Measurements from ENCODE around the gene ACHE.

Gene ACHE

DNA sequence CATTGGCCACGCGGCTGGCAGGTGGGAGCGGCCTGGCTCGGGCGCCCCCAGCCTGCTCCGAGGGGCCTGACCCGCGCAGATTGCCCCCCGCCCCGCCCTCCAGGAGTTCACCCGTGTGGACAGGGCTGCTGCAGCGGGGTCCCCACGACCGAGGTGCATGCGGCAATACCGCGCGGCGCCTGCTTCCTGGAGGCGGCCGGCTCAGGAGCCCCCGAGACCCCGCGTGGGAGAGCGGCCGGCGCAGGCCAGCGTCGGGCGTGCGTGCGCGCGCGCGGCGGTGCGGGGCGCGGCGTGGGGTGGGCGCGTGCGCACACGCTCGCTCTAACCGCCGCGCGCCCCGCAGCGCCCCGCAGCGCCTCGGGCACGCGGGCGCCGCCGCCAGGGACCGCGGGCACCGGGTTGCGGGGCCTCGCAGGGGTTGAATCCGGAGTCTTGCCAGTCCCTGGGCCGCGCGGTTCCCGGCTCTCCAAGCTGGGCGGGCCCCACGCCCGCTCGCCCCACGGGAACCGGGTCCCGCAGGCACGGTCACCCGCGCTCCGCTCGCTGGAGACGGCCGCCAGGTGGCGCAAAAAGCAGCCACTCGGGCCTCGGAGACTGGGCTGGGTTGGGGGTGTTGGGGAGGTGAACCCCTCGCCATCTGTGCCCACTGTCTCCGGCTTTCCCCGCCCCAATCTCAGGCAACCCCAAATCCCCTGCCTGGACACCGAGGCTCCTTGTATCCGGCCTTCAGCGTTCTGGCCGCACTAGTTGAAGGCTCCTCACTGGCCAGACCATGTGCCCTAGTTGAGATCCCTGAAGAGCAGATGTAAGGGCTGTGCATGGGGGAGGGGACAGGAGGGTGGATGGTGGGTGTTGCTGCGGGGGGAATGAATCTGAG lies 1.3 kb upstream of the ACHE start:
- DNase-seq (ENCODE audit: low read depth) = no peak

- DNase-seq (ENCODE audit: low read depth) = no peak
These were observed 456 bp upstream of the ACHE start for GRCh38 chr7:100895956-100896731.

- no peak for DNase-seq (ENCODE audit: low read depth)
These were observed 608 bp downstream of the ACHE start for GRCh38 chr7:100894860-100895700.

GRCh38 chr7:100893910-100894721 lies 1.6 kb downstream of the ACHE start:
- no peak for DNase-seq (ENCODE audit: low read depth)

GRCh38 chr7:100893318-100893895 lies 2.3 kb downstream of the ACHE start:
- no peak for DNase-seq (ENCODE audit: low read depth)

DNA sequence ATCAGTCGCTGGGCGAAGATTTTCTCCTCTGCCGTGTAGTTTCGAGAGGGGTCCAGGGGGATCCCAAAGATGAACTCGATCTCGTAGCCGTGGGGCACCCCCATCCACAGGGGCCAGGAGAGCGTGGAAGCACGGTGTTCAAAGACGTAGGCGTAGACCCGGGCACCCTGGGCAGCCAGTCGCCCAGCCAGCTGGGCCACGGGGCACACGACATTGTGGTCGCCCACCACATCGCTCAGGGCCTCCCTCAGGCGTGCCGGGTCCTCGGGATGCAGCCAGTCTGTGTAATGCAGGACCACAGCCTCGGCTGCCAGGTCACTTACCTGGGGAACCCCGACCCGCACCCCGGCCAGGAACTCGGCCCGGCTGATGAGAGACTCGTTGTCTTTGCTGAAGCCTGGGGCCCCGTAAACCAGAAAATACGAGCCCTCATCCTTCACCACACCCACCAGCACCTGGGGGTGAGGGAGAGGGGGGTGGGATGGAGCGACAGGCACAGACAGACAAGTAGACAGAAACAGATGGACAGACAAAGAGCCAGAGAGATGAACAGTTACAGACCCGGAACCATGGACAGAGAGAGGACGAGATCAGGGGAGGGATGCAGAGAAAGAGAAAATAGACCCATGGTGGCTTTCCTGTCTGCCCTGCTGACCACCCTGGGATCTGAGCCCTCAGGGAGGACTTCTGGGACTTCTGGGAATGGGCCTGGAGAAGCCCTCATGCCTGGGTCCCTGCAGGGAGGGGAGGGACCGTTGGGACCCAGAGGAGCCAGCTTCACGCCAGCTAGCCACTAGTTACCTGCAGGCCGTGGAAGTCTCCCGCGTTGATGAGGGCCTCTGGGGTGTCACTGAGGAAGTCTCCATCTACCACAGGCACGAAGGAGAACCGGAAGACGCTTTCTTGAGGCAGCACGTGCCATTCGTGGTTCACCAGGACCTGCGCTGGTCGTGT lies 3.0 kb downstream of the ACHE start:
- no peak for DNase-seq (ENCODE audit: low read depth)

DNA sequence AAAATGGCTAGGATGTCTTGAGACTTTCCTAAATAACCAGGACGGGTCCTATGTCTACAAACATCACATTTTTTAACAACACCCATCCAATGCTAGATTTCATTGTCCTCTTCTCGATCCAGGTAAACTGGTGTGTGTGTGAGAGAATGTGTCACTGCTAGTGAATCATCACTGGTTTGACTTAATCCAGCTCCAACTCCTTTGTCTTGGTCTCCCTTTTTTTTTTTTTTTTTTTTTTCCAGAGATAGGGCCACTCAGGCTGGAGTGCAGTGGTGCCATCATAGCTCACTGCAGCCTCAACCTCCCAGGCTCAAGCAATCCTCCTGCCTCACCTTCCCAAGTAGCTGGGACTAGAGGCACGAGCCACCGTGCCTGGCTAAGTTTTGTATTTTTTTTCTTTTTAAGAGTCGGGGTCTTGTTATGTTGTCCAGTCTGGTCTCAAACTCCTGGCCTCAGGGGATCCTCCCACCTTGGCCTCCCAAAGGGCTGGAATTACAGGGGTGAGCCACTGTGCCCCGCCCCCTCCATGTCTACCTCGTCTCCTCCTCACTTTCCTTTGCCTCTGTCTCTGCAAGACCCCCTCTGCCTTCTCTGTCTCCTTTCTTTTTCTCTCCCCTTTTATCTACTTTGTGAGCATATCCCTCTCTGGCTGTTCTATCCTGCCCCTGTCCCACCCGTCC lies 4.0 kb downstream of the ACHE start:
- no peak for DNase-seq (ENCODE audit: low read depth)

DNA sequence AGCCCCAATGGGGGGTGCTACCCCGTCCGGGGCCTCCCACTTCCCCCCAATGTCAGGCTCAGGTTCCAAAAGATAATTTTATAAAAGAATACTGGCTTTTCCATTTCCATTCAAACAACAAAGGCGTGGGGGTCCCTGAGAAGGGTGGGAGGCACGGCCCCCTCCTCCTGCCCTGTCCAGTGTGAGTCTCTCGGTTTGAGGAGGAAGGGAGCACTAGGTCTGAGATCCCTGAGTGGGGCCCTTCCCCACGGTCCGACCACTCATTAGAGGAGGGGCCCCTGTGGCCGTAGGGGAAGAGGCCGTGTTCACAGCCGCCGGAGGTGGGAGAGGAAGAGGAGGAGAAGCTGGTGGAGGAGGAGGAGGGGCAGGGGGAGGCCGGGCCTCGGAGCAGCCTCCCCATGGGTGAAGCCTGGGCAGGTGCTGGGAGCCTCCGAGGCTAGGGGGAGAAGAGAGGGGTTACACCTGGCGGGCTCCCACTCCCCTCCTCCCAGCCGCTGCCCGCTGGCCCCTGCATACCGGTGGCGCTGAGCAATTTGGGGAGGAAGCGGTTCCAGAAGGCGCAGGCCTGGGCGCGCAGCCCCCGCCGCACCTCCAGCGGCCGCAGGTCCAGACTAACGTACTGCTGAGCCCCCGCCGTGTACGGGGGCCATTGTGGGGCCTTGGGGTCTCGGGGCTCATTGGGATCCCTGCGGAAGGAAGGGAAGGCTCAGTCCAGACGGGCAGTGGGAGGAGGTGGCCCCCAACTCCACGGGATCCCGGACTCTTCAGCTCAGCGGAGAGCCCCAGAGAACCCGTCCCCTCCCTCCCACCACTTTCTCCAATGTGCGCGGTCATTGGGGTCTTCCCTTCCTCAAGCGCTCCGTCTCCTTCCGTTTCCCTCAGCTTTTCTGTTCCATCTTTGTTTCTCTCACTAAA lies 4.8 kb downstream of the ACHE start:
- DNase-seq (ENCODE audit: low read depth) = no peak

GRCh38 chr7:100888988-100889750 lies 6.5 kb downstream of the ACHE start, which contains the start of gene UFSP1:
Gene UFSP1, minus strand, starts transcription at chr7:100889715. Its CDS starts 444 bp downstream, at chr7:100889271.
- no peak for DNase-seq (ENCODE audit: low read depth)

DNA sequence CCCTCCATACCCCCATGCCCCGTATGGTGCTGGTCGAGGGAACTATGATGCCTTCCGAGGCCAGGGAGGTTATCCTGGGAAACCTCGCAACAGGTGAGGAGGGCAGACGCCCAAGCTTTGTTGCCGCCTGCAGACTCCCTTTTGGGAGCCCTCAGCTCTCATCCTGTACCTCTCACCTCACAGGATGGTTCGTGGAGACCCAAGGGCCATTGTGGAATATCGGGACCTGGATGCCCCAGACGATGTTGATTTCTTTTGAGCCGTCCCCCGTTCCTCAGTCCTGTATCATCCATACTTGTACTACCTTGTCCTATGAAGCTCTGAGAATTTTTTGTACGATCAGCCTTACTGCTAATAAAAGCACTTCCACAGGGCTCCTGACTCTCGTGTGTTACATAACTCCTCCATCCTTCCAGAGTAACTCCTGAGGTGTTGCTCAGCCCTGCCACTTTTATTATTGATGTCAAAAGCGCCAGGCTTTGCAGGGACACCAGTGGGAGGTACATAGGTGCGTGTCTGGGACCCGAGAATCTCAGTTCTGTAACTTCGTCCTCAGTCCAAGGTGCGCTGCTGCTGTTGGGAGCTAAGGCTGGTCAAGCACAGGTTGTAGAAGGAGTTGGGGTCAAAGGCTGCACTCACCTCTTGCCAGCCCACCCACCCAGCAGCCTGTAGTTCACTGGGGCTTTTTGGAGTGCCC lies 7.2 kb downstream of the ACHE start:
- DNase-seq (ENCODE audit: low read depth) = no peak

DNA sequence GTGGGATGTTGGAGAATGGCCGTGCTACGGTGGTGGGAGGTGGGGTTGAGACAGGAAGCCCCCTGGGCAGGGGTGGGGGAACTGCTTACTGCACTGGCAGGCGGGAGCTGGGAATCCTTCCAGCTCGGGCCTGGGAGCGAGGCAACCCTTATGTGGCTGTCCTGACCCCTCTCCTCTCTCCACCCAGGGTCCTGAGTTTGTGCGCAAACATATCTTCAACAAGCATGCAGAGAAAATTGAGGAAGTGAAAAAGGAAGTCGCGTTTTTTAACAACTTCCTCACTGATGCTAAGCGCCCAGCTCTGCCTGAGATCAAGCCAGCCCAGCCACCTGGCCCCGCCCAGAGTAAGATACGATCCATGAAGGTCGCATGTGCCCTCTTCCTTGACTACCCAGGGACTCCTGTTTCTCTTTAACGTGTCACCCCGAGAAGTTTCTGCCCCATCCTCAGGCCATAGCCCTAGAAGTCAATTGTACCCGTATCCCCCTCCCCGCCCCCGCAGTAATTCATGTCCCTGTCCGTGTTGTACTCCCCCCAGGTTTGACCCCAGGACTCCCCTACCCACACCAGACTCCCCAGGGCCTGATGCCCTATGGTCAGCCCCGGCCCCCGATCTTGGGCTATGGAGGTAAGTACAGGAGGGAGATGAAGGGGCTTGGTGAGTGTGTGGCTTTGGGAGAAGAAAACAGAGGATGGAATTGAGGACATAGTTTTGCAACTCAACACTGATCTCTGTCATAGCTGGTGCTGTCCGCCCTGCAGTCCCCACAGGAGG lies 8.0 kb downstream of the ACHE start:
- no peak for DNase-seq (ENCODE audit: low read depth)

GRCh38 chr7:100886936-100887515 lies 8.7 kb downstream of the ACHE start:
- no peak for DNase-seq (ENCODE audit: low read depth)

GRCh38 chr7:100886142-100886935 lies 9.3 kb downstream of the ACHE start:
- DNase-seq (ENCODE audit: low read depth) = no peak

DNA sequence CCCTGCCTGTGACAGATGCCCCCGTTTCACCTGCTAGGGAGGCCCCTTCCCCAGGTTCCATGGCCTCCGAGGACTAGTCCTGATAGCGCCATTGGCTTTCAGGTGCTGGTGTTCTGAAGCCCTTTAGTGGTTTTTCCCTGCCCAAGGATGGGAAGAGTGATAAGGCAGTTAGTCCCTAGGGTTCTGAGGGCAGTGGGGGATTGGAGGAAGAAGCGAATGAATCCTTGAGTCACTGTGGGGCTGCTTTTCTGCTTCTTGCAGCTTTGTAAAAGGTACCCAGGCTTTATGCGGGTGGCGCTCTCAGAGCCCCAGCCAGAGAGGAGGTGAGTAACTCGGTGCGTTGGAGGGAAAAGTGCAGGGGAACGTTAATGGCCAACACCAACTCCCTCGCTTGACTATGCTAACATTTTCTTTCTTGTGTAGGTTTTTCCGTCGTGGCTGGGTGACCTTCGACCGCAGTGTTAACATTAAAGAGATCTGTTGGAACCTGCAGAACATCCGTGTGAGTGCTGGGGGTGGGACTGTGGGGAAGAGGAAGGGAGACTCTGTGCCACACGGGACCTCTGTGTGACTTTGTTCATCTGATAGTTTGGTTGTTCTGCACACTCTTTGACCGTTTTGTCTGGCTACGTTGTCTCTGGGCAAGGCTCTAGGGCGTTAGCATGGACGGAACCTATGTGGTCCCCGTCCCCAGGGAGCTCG lies 10.1 kb downstream of the ACHE start:
- no peak for DNase-seq (ENCODE audit: low read depth)

Data from fibroblast of the conjunctiva (primary cell).